ENCODE data around the gene SLC12A3.

DNA sequence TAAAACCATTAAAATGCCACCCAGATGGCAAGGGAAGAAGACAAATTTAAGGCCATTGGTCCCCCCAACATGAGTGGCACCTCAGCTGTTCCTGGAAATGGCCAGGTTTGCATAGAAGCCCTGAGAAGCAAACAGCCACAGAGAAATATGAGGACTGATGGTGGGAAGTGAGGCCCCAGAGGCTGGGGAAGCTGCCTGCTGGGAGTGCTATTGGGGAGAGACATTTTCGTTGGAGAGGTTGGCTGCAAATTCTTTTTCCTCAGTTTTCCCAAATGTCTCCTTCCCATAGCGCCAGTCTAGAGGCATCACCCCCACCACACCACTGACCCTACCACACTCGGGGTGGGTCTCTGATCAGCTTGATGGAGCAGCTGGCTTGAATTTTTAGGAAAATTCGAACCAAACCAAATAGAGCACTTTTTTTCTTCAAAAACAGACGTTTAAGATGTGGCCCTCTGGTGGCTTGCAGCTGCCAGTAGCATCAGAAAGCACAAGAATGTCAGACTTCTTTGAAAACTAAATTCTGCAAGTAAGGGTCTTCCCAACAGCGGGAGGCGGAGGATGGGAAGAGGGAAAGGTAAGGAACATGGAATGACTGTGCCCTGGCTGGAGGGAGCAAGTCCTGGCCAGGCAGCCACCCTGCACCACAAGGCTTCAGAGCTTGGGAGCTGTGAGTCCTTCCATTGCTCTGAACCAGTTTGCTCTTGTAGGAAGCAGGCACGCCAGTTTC is 13.2 kb upstream of the SLC12A3 start:
- no peak for TF ChIP-seq ZNF8 (CRISPR knock-in tag; IDR thresholded peaks at IDR 0.05)
- TF ChIP-seq, protein P1, sequence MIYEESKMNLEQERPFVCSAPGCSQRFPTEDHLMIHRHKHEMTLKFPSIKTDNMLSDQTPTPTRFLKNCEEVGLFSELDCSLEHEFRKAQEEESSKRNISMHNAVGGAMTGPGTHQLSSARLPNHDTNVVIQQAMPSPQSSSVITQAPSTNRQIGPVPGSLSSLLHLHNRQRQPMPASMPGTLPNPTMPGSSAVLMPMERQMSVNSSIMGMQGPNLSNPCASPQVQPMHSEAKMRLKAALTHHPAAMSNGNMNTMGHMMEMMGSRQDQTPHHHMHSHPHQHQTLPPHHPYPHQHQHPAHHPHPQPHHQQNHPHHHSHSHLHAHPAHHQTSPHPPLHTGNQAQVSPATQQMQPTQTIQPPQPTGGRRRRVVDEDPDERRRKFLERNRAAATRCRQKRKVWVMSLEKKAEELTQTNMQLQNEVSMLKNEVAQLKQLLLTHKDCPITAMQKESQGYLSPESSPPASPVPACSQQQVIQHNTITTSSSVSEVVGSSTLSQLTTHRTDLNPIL (CRISPR knock-in tag; IDR thresholded peaks at IDR 0.05; ENCODE audit: low read depth), result no peak
- no peak for TF ChIP-seq RARB (CRISPR knock-in tag; IDR thresholded peaks at IDR 0.05)
- TF ChIP-seq ISL1 (CRISPR knock-in tag; IDR thresholded peaks at IDR 0.05), result no peak
- no peak for TF ChIP-seq ESRRG (CRISPR knock-in tag; IDR thresholded peaks at IDR 0.05)
- no peak for TF ChIP-seq TCF4 (CRISPR knock-in tag; IDR thresholded peaks at IDR 0.05; ENCODE audit: borderline replicate concordance)
- TF ChIP-seq, protein P2, sequence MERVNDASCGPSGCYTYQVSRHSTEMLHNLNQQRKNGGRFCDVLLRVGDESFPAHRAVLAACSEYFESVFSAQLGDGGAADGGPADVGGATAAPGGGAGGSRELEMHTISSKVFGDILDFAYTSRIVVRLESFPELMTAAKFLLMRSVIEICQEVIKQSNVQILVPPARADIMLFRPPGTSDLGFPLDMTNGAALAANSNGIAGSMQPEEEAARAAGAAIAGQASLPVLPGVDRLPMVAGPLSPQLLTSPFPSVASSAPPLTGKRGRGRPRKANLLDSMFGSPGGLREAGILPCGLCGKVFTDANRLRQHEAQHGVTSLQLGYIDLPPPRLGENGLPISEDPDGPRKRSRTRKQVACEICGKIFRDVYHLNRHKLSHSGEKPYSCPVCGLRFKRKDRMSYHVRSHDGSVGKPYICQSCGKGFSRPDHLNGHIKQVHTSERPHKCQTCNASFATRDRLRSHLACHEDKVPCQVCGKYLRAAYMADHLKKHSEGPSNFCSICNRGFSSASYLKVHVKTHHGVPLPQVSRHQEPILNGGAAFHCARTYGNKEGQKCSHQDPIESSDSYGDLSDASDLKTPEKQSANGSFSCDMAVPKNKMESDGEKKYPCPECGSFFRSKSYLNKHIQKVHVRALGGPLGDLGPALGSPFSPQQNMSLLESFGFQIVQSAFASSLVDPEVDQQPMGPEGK (CRISPR knock-in tag; IDR thresholded peaks at IDR 0.05; ENCODE audit: borderline replicate concordance), result no peak
- no peak for TF ChIP-seq ZNF565 (CRISPR knock-in tag; conservative IDR thresholded peaks at IDR 0.05; ENCODE audit: low read depth)
- TF ChIP-seq PPARA (CRISPR knock-in tag; IDR thresholded peaks at IDR 0.05; ENCODE audit: borderline replicate concordance), result no peak
- TF ChIP-seq, protein P3, sequence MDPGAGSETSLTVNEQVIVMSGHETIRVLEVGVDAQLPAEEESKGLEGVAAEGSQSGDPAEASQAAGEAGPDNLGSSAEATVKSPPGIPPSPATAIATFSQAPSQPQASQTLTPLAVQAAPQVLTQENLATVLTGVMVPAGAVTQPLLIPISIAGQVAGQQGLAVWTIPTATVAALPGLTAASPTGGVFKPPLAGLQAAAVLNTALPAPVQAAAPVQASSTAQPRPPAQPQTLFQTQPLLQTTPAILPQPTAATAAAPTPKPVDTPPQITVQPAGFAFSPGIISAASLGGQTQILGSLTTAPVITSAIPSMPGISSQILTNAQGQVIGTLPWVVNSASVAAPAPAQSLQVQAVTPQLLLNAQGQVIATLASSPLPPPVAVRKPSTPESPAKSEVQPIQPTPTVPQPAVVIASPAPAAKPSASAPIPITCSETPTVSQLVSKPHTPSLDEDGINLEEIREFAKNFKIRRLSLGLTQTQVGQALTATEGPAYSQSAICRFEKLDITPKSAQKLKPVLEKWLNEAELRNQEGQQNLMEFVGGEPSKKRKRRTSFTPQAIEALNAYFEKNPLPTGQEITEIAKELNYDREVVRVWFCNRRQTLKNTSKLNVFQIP (CRISPR knock-in tag; IDR thresholded peaks at IDR 0.05; ENCODE audit: borderline replicate concordance, low read depth), result no peak
- TF ChIP-seq BACH2 (CRISPR knock-in tag; IDR thresholded peaks at IDR 0.05; ENCODE audit: borderline replicate concordance), result no peak
- no peak for TF ChIP-seq ARNTL (CRISPR knock-in tag; IDR thresholded peaks at IDR 0.05; ENCODE audit: borderline replicate concordance, low read depth)
- TF ChIP-seq ZFP30 (CRISPR knock-in tag; IDR thresholded peaks at IDR 0.05), result no peak
- TF ChIP-seq SNAI2 (CRISPR knock-in tag; IDR thresholded peaks at IDR 0.05), result no peak

Data from SK-N-SH treated with all-trans-retinoic acid at 6 μM for 48 hours (cell line).